Activated CD4-positive, alpha-beta T cell treated with anti-CD3 and anti-CD28 coated beads for 1 hour (primary cell): ENCODE data around the gene JAK3.
"Not testable (repeated sequence)": the region's sequence is repeated elsewhere in the genome, so short reads cannot be mapped to it uniquely, and the experiment has no call there.

Source experiments
- DNase-seq: peaks from one replicate; pipeline ENCODE4 v3.0.0-alpha.2; 2020

JAK3 gene

GRCh38 chr19:17802137-17802858 is 45.5 kb downstream of the JAK3 start:
- DNase-seq = no peak

GRCh38 chr19:17798599-17798998 is 49.2 kb downstream of the JAK3 start:
- not testable (repeated sequence) for DNase-seq

GRCh38 chr19:17797424-17798201 is 50.2 kb downstream of the JAK3 start:
- no peak for DNase-seq

- no peak for DNase-seq
Measured at GRCh38 chr19:17796838-17797423, 50.9 kb downstream of the JAK3 start.

GRCh38 chr19:17796013-17796837 is 51.6 kb downstream of the JAK3 start:
- no peak for DNase-seq

GRCh38 chr19:17795495-17795856 is 52.3 kb downstream of the JAK3 start:
- no peak for DNase-seq

- DNase-seq = no peak
Measured at GRCh38 chr19:17794731-17795494, 52.9 kb downstream of the JAK3 start, which contains the start of gene B3GNT3. TSS of gene B3GNT3 (plus strand) at chr19:17795138. CDS start at chr19:17807808, 12,670 bp downstream.

- DNase-seq = no peak
Measured at GRCh38 chr19:17794412-17794730, 53.4 kb downstream of the JAK3 start.

GRCh38 chr19:17790059-17790780 is 57.6 kb downstream of the JAK3 start:
- DNase-seq = no peak

GRCh38 chr19:17788632-17789031 is 59.1 kb downstream of the JAK3 start:
- DNase-seq = no peak

GRCh38 chr19:17787274-17787913 is 60.4 kb downstream of the JAK3 start:
- no peak for DNase-seq

- DNase-seq = peak; percentile 57
Measured at GRCh38 chr19:17784201-17785008, 63.4 kb downstream of the JAK3 start.

GRCh38 chr19:17783721-17784120 is 64.1 kb downstream of the JAK3 start:
- not testable (repeated sequence) for DNase-seq

GRCh38 chr19:17780781-17781180 is 67.0 kb downstream of the JAK3 start:
- DNase-seq = no peak

GRCh38 chr19:17778968-17779929 is 68.5 kb downstream of the JAK3 start:
- no peak for DNase-seq

GRCh38 chr19:17778251-17778967 is 69.4 kb downstream of the JAK3 start:
- no peak for DNase-seq

- DNase-seq = not testable (repeated sequence)
Measured at GRCh38 chr19:17777840-17778239, 69.9 kb downstream of the JAK3 start.
